Activated B cell treated with CpG ODN at 0.5 μM for 24 hours (primary cell): ENCODE data around the gene TMEM89. TPM values are rescaled to one million over a fixed set of nuclear protein-coding genes. Genes with fewer than 3 reads are reported as not detected.

Experiments used
- ATAC-seq: fragments of 200-7000 bp; cut with Tn5 transposase; one replicate; pipeline ENCODE4 v1.10.0; 2021; ENCODE audit warnings: low read depth, mild to moderate bottlenecking, moderate library complexity
- CTCF ChIA-PET: fragments of 350-600 bp; sonication (Branson Sonifier 250); formaldehyde crosslinking; loops from one replicate; lab custom pipeline; 2021; ENCODE audit warnings: antibody characterized with exemption; lab: Charles Lee
- POLR2A ChIA-PET: fragments of 350-600 bp; sonication (Branson Sonifier 250); formaldehyde crosslinking; loops from one replicate; lab custom pipeline; 2021; ENCODE audit warnings: antibody characterized with exemption; lab: Charles Lee
- DNase-seq: peaks from one replicate; pipeline ENCODE4 v3.0.0; 2022
- H3K27ac Mint-ChIP-seq: one replicate; pipeline ENCODE4 v1.8.0; 2020; ENCODE audit warnings: mixed read lengths
- H3K27me3 Mint-ChIP-seq: one replicate; pipeline ENCODE4 v1.8.0; 2021; ENCODE audit warnings: mixed read lengths
- H3K36me3 Mint-ChIP-seq: one replicate; pipeline ENCODE4 v1.8.0; 2021; ENCODE audit warnings: low read depth, mixed read lengths
- H3K4me1 Mint-ChIP-seq: one replicate; pipeline ENCODE4 v1.8.0; 2021; ENCODE audit warnings: mixed read lengths
- H3K4me3 Mint-ChIP-seq: one replicate; pipeline ENCODE4 v1.8.0; 2020; ENCODE audit warnings: mild to moderate bottlenecking, mixed read lengths
- H3K9me3 Mint-ChIP-seq: one replicate; pipeline ENCODE4 v1.8.0; 2020; ENCODE audit warnings: mixed read lengths
- intact Hi-C: fragments of 100-400 bp; cut with micrococcal nuclease; formaldehyde crosslinking; loops from one replicate; pipeline ENCODE4 v1.15.1; 2024
- total RNA-seq: library from RNA; stranded (reverse); gene quantifications from 2 replicates; pipeline ENCODE4 v1.2.3, GENCODE V29; 2022
- TF ChIP-seq, protein P1 (sequence below): fragments of 200-600 bp; IDR thresholded peaks from one replicate; pipeline ENCODE4 v1.8.0; 2022; ENCODE audit warnings: antibody characterized with exemption, mild to moderate bottlenecking

Gene TMEM89
- total RNA-seq, 1 donor from 2014 or later = not detected

GRCh38 chr3:48635222-48636021 is 13.9 kb upstream of the TMEM89 start, which contains the start of gene SLC26A6:
TSS of gene SLC26A6 (minus strand) at chr3:48635461. CDS start at chr3:48635393, 68 bp downstream.
- Mint-ChIP-seq H3K27ac (peak within 1 kb of the TSS; percentile 50), H3K27me3 (no peaks in the 10 kb centered on the region), H3K9me3 (no peaks in the 10 kb centered on the region), H3K4me1 (peaks cover 15% of the 10 kb centered on the region), H3K4me3 (peak within 1 kb of the TSS; percentile 89), H3K36me3 (peaks cover 2% of the 10 kb centered on the region)
- ChIA-PET CTCF (interaction anchor here (0.7 to 1.9 kb wide), 5 partner anchors 26 to 235 kb away, joined by 3 to 7 read pairs (median 3); partner anchors contain the start of gene CELSR3), POLR2A (interaction anchor here (0.8 to 2.2 kb wide), 4 partner anchors 22 to 169 kb away, joined by 3 to 12 read pairs (median 4); partner anchors contain the start of gene UQCRC1)
- intact Hi-C loops = loop anchor here (1.0 to 5.0 kb wide), 5 partner anchors 21 to 457 kb away; partner anchors contain the start of genes QRICH1 and UQCRC1
- TF ChIP-seq, protein P1, sequence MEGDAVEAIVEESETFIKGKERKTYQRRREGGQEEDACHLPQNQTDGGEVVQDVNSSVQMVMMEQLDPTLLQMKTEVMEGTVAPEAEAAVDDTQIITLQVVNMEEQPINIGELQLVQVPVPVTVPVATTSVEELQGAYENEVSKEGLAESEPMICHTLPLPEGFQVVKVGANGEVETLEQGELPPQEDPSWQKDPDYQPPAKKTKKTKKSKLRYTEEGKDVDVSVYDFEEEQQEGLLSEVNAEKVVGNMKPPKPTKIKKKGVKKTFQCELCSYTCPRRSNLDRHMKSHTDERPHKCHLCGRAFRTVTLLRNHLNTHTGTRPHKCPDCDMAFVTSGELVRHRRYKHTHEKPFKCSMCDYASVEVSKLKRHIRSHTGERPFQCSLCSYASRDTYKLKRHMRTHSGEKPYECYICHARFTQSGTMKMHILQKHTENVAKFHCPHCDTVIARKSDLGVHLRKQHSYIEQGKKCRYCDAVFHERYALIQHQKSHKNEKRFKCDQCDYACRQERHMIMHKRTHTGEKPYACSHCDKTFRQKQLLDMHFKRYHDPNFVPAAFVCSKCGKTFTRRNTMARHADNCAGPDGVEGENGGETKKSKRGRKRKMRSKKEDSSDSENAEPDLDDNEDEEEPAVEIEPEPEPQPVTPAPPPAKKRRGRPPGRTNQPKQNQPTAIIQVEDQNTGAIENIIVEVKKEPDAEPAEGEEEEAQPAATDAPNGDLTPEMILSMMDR = no peak
- ATAC-seq (peak; percentile 97), DNase-seq (peak; percentile 90)

GRCh38 chr3:48634661-48635221 is 13.2 kb upstream of the TMEM89 start:
- no peaks in the 10 kb centered on the region for H3K9me3 Mint-ChIP-seq
- CTCF ChIA-PET = interaction anchor here (1.0 to 1.9 kb wide), 4 partner anchors 27 to 234 kb away, joined by 3 to 7 read pairs (median 4); no protein-coding TSS in a partner anchor
- no peak overlapping the region for H3K27ac Mint-ChIP-seq
- peak overlapping the region; percentile 89 for H3K4me3 Mint-ChIP-seq
- POLR2A ChIA-PET = interaction anchor here (0.7 to 2.2 kb wide), 4 partner anchors 22 to 168 kb away, joined by 3 to 12 read pairs (median 6); partner anchors contain the start of gene UQCRC1
- H3K4me1 Mint-ChIP-seq = peaks cover 15% of the 10 kb centered on the region
- H3K36me3 Mint-ChIP-seq = peaks cover 2% of the 10 kb centered on the region
- peak; percentile 41 for DNase-seq
- ATAC-seq = peak; percentile 23
- intact Hi-C loops = loop anchor here (1.0 to 5.0 kb wide), 5 partner anchors 22 to 458 kb away; partner anchors contain the start of genes QRICH1 and UQCRC1
- H3K27me3 Mint-ChIP-seq = no peaks in the 10 kb centered on the region
- TF ChIP-seq, protein P1 = no peak

DNA sequence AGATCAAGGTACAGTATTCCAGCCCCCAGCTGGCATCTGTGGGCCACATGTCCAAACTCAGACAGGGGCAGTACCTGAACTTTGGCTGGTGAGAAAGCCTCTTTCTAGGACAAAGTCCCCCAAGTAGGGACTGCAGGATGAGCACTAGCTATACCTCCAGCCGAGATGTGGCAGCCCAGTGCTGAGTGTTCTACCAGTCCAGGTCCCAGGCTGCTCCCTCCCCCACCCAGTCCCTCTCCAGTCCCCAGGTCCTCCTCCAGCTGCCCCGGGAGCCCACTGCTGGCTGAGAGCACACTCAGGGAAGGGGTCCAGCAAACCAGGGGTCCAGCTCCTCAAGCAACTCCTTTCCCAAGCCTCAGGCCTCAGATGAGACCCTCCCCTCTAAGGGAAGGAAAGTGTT is 12.2 kb upstream of the TMEM89 start:
- CTCF ChIA-PET = no interaction called here
- intact Hi-C loops = no loop called here
- TF ChIP-seq, protein P1 = no peak
- POLR2A ChIA-PET = interaction anchor here (0.7 kb wide), 1 partner anchor 161 kb away, joined by 7 read pairs; no protein-coding TSS in a partner anchor
- no peaks in the 10 kb centered on the region for H3K9me3 Mint-ChIP-seq
- peaks cover 2% of the 10 kb centered on the region for H3K36me3 Mint-ChIP-seq
- peaks cover 15% of the 10 kb centered on the region for H3K4me1 Mint-ChIP-seq
- H3K27ac Mint-ChIP-seq = no peak overlapping the region
- ATAC-seq (no peak), DNase-seq (no peak)
- no peaks in the 10 kb centered on the region for H3K27me3 Mint-ChIP-seq
- no peak overlapping the region for H3K4me3 Mint-ChIP-seq

DNA sequence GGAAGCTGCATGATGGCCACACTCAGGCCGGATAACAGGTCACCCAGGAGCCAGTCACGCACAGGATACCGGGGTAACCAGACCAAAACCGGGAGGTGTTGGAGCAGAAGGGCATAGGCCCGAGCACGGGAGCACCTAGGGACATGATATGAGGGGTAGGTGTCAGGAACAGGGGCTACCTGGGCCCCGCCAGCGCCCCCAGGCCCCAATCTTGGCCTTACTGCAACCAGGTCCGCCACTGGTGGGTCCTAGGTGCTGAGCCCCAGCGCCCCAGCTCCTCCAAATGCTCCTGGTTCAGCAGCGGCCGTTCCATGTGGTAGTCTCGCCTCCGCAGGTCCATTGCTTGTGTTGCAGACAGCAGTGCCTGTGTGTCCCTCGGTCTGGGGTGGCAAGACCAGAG is 11.7 kb upstream of the TMEM89 start:
- Mint-ChIP-seq H3K4me3 (no peak overlapping the region), H3K4me1 (peaks cover 15% of the 10 kb centered on the region), H3K9me3 (no peaks in the 10 kb centered on the region), H3K27ac (no peak overlapping the region), H3K36me3 (peaks cover 2% of the 10 kb centered on the region), H3K27me3 (no peaks in the 10 kb centered on the region)
- POLR2A ChIA-PET = interaction anchor here (1.0 kb wide), 1 partner anchor 10 kb away, joined by 3 read pairs; no protein-coding TSS in a partner anchor
- TF ChIP-seq, protein P1 = no peak
- ATAC-seq (no peak), DNase-seq (no peak)
- CTCF ChIA-PET = no interaction called here
- intact Hi-C loops = no loop called here
